ENCODE measurements around the gene CNTNAP4.

CNTNAP4 gene

DNA sequence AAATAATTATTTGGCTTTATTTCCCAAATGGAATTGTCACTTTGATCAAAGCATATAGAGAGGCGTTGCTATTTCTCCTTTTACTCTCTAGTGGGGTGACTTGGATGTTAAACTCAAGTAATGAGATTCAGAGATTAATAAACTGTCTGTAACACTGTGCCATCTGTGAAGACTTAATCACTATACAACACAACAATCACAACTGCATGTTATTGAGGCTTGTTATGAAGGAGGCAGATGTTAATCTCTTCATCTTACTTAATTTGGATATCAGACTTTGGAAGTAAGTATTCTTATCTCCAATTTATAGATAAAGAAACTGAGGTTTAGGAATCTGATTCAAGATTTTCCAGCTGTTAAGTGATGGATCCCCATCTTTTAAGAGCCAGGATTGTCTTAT lies 132.5 kb downstream of the CNTNAP4 start:
- DNase-seq, result peak; percentile 88

DNA sequence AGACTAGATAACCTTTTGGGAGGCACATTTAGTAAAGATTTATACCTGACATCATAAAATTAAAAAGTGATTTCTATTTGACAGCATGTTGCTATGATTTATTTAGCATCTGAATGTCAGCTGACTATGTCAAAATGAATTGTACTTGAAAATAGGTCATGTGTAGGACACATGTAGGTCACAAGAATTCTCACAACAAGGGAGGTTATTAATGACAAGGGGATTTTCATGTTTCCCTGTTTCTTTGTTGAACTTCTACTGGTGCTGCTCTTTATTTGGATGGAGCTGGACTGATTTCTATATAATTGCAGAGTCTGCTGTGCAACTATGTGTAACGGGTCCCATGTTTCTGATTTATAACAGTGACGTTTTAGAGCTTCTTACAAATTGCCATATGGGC lies 144.4 kb downstream of the CNTNAP4 start:
- no peak for DNase-seq

DNA sequence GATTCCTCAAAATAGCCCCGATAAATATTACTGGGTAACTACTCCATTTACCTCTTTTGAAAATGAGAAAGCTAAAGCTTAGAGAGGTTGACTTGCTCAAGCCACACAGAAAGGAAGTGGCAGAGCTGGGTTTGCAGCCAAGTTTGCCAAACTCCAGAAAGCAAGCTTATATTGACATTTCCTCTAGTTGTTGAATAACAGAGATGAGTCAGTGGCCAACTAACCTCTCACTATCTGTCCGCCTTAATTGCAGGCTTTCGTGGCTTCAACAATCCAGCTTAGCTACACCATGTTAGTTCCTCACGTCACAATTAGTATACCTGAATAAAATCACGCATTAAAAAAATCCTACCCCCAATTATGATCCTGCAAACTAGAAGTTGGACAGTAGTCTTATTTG lies 151.7 kb downstream of the CNTNAP4 start:
- no peak for DNase-seq

DNA sequence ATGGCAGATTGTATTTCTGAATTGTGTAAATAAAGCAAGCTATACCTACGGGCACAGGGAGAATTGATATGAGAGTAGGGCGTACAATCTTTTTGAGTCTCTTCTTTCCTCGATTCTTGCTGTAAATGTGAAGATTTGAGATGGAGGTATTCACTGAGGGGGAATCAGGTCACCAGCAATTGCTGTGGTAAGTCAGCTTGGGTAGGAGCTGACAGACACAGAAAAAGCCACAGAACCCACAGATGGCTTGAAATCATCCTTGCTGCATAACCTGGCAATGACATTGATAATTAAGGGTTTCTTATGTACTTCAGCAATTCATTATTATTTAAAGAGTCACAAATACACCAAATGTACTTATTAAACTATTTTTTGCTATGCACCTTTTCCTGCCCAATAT lies 164.2 kb downstream of the CNTNAP4 start:
- peak; percentile 25 for DNase-seq

DNA sequence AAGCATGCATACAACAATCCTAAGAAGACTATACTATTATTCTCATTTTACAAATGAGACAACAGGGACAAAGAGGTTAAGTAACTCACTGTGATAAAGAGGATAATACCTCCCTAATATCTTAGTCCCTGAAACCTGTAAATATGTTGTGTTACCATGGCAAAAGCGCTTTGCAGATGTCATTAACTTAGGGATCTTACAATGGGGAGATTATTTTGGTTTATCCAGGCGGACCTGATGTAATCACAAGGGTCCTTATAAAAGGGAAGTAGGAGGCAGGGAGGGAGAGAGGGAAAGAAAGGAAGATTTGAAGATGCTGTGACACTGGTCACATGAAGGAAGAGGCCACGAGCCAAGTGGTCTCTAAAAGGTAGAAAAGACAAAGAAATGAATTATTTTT lies 164.7 kb downstream of the CNTNAP4 start:
- DNase-seq, result peak; percentile 87

DNA sequence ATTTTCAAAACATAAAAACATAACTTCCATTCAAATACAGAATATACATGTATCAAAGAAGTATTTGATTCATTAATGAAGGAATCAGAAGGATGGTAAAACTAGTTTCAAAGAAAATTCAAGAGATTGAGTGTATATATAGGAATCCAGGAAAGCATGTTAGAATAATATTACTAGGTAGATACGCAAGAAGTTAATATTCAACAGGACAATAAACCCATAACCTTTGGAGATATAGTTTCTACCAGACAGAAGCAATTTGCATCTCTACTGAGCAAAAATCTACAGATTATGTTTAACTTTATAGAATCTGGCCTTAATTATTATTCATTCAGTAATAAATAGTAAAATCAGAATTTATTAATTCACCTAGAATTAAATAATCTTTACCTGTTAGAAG lies 166.8 kb downstream of the CNTNAP4 start:
- DNase-seq, result no peak

DNA sequence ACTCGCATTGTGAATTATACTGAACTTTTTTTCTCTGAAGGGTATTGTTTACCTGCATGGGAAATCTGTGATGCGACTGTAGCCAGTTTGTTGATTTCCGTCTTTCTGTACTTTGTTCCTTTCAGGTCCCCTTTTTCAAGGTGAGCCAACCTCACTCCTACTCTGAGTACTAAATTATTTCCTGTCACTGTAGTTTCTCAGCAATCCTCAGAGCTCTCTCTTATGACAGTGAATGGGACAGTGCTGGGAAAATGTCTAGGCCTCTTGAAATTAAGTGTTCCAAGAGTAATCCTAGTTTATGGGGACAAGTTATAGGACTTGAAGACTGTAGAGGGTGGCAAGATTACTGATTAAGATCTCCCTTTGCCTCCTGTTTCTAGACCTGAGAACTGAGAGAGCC lies 167.6 kb downstream of the CNTNAP4 start:
- DNase-seq, result peak; percentile 44

DNA sequence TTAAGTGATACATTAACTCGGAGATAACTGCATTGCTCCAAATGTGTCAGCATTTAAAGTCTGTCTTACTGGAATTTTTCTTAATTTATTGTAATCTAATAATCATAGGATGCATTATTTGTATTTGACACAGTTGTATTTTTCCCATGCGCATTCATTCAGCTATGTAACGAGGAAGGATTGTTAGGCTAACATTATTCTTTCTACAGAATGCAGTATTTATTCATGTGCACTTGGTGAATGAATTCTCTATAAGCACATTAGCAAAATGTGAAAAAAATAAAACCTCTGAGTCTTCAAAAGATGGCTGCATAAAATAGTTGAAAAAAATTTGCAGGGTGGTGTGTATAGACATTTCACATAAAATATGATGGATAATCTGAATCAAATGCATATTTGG lies 168.6 kb downstream of the CNTNAP4 start:
- no peak for DNase-seq

DNA sequence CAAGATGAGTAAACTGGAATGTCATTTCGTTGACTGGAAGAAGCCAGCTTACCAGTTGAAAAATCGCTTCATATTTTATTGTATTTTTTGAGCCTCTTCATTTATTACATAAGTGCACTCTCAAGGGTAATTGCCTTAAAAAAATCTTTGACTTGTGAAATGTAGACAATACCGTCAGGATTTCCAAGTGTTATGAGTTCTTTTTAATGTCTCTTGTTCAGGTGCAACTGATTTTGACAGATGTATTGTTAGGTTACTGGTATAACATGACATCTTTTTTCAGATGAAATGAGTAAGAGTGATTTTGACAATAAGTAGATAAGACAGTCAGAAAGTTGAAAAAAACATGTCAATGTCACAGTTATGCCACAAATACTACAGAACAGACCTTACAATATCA lies 169.1 kb downstream of the CNTNAP4 start:
- DNase-seq, result no peak

DNA sequence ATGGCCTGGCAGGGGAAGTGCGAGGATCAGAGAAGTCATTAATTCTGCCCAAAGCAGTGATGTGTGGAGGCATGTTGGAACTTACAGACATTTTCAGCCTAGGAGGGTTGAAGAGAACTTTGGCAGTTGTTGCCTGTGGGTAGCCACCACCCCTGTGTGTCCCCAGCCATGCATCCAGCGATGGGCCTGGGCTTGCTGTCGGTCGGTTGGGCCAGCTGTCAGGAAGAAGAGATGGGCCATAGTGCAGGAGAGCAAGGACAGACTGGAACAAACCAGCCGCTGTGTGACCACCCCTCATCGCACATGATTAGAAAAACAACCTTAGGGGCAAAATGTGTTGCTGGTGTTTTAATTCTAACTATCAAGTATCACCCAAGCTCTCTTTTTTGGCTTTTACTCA lies 173.7 kb downstream of the CNTNAP4 start:
- DNase-seq, result no peak

DNA sequence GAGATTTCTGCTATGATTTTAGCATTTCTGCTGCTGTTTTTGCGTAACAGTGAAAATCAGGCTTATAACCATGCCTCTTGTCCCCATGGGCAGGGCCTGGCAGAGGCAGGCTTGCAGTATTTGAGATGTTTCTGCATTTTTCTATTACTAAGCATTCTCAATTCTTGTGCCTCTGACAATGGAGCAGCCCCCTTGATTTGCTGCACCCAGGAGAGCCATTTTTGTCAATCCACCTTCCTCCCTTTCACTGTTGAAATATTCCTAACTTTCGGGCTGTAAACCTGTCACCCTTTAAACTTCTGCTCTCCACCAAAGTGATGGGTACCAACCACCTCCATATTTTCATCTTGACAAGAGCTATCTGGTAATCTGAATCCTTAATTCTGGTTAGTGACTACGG lies 178.1 kb downstream of the CNTNAP4 start:
- DNase-seq, result no peak

DNA sequence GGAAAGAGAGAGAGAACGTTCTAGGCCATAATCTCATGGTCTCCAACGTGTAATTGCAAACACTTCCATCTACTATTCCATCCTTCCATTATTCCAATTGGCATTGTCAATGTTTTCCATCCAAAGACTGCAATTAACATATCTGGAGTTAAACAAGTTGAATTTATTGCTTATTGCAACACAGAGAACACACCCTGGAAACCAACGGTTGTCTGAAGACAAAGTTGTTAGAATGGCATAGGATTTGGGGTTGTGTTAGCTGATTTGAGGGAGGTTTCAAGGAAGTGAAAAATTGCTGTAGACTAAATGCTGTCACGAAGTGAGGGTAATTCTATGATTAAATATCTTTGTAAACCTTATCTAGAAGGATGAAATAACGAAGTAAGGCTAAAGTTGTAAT lies 178.8 kb downstream of the CNTNAP4 start:
- DNase-seq, result no peak

DNA sequence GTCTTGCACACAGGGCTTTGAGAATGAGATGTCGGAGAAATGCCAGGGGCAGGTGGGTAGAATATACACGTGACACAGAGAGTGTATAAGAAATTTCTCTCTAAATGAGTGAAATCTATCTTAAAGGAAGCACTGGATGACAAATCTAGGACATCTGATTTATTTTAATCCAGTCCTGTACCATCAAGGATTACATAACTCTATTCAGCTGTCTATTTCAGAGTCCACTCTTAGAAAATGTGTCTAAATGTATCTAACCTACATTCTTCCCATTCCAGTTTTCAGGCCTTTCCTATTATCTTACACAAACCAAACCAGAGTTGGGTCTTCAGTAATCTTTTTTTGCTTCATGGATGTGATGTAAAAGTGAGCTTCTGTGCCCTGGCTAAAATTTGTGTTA lies 181.9 kb downstream of the CNTNAP4 start:
- no peak for DNase-seq

DNA sequence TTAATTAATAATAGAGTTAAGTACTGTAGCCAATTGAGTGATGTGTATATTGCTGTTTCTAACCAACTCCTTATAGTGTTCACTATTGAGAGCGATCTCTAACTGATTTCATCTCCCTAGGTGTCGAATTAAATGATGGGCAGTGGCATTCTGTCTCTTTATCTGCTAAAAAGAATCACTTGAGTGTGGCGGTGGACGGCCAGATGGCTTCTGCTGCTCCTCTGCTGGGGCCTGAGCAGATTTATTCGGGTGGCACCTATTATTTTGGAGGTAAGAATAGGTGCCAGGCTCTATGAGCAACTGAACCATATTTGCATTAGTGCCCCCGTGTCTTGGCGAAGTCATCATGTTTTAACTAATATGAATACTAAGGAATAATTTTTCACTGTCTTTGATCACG lies 184.6 kb downstream of the CNTNAP4 start:
- DNase-seq, result peak; percentile 26

DNA sequence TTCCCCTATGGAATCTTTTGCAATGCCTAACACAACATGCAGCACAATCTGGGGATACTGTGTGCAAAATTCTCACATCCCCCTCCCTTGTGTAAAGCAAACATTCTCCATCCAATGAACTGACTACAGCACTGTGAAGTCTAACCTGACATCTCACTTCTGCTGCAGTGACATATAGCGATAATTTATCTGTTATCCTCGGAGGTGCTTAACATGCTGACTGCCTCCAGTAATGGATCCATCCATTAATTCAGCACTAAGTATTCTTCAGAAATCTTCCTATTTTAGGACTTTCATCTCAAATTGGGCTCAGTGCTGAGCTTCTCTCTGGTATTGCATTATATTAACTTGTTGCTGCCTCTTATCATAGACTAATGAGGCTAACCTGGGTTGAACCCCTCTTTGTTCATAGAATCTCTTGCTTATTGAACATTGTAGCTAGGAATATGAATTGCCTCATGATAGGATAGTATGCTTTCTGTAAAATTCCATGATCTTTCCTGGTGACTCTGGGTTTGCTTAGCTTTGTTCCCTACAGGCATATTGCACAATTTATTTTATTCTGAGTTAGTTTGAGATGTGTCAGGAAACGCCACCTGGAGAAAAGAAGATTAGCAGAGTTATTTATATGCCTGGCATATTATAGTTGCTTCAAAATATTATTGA lies 187.9 kb downstream of the CNTNAP4 start:
- DNase-seq, result no peak

DNA sequence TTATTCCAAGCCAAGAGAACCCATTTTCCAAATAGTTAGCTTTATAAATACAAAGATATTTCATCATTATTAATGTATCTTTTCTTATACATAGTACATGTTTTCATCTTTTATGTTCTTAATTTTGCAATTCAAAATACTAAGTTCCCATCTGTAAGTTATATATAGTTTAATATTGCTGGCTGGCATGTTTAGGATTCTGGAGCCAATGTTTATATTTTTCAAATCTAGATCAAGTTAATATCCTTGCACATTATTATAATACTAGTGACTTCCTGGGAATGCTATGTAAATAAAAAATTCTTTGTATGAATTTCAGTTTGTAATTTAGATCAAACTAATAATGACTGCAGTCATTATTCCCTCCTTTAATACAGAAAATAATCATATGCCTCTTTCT lies 189.7 kb downstream of the CNTNAP4 start:
- DNase-seq, result no peak

DNA sequence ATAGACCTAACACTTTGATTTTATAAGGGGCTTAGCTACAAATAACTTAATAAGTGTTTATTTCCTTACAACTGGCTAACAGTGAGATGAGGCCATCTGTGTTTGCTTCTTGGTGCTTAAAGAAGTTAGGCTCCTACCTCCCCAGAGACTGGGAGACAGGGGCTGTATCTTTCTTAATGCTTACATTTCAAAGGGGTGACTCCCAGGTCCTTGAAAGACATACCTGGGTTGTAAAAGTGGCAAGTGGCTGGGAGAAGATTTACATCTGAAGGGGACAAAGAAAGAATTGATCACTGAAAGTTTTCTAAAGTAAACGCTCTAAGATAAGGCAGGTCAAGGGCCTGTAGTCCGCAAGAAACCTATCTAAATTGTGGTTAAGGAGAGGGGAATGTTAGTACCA lies 196.8 kb downstream of the CNTNAP4 start:
- DNase-seq, result peak; percentile 36

DNA sequence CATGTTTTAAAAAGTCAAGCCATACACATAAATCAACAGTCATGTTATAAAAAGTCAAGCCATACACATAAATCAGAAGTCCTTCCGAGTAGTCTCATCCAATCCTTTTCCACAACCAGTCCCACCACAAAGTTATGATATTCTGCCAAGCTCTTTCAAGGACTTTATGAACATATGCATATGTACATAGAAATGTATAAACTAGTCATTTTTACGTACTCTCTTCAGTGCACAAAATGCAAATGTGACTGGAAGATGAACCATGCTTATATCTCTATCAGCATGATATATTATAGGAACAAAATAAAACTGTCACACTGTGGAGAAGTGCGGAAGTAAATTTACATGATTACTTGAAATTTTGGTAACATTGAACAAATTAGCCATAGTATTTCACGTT lies 200.9 kb downstream of the CNTNAP4 start:
- no peak for DNase-seq

DNA sequence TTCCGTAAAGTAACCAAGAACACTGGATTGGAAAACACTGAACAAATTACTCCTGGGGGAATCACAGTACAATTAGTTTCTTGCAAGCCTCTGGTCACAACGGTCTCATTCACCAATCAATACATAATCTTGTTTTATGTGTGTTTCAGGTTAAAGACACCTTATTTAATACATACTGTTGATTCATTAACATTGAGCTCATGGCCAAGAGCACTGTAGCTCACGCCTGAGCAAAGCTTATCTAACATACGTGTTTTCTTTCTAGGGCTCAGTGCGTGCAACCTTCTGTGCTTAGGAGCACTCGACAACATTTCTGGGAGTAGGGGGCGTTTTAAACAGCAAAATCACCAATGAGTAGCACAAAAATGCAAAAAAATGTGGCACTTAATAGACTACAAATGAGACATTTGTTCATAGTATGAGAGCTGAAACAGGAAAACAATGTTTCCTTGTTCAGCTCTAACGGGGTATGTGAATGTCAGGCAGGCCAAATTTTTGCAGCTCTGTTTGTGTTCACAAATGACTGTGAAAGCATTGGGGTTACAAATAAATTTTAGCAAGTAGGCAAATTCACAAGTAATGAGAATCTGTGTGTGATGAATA lies 206.2 kb downstream of the CNTNAP4 start:
- DNase-seq, result no peak

DNA sequence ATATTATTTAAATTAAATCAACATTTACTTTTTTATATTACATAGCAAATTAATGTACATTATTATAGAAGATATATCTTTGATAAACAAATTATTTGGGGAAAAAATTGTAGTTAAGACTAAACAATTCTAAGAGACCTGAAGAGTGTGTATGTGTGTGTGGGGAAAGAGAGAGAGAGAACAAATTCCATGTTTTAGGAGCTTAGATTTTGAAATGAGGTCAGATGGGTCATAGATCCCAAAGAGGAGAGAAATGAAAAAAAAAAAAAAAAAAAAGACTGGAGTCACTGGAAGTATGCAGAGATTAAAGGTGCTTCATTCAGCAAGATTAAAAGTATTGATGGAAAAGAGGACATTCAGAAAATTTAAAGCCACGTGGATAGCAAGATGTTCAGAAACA lies 206.8 kb downstream of the CNTNAP4 start:
- no peak for DNase-seq

DNA sequence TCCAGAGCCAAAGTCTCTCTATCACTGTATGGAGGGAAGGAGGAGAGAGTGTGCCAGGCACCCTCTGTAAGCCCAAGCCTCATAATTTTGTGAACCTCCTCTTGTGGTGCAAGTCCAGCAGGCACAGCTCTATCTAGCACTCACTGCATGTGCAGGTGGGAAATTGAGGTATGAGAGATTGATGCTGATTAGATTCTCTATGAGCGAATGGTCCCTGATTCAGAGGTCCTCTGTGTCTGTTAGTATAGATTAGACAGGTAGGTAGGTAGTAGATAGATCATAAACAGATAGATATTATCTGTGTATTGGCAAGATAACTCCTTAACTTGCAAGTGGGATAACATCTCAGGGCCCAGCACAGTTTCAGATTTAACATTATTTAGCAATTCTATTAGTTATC lies 209.5 kb downstream of the CNTNAP4 start:
- DNase-seq, result no peak

DNA sequence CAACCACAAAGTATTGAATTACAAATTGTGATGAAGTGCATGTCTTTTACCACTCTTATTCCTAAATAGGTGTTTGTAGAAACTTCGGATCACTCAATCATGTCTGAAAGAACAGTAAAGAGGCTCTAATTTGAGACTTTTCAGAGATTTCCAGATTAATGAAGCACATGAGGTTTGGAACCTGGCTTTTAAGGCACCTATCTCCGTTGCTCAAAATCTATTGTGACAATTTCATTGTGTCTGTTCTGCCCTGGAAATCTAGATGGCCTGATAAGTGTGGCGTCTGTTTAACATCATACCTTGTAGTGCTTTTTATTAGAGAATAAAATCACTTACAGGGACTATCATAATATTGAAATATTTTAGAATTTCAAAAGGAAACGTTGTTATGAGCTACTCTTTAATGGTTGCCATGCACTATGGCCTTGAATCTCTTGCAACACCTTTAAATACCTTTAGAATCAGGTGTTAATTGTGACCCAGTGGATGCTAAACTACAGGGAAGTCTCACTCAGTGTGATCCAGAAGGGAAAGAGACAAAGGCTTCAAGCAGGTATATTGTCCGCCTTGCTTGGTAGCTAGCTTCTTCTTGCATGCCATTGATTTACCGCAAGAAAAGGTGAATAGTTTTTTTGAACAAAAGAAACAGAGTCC lies 210.3 kb downstream of the CNTNAP4 start:
- DNase-seq, result no peak

DNA sequence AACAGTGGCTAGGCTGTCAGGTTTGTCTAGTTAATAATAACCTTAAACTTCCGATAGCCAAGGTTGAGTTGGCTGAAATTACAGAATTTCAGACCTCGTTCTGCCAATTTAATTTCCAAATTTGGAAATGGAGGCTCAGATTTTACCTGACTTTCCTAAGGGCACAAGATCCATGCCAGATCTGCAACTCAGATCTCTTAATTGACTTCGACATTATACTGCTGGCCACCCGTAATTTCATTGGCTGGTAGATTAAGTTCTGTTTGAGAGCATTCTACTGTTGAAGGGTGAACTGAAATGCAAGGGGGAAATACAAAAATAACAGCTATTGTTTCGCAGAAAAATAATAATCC lies 210.8 kb downstream of the CNTNAP4 start:
- no peak for DNase-seq

DNA sequence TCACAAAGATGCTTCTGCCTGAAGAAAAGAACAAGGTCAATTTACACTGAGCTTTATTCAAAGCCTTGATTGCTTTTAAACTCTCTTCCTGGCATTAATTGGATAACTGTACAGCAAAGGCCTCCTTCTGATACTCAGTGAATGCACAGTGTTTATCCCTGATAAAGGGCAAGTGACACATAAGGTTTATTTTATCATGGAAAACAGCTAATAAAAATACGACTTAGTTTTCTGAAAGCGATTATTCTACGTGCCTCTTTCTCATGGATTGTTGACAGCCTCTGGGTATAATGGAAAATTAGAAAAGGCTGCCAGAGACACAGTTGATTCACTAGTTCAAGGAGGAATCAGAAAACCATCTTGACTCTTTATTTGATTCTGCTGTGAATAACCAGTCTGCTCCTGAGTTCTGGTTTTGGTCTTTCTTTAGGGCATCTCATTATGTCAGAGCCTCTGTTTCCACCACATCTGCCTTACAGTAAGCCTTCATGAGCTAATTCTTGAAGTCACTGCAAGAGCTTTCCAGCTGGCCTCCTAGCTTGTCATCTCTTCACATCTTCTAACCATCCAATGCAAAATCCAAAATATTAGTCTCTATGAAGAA lies 212.9 kb downstream of the CNTNAP4 start:
- peak; percentile 43 for DNase-seq
